PC-9 (cell line): ENCODE measurements around the gene NOG. TPM values are rescaled to one million over a fixed set of nuclear protein-coding genes. Genes with fewer than 3 reads are reported as not detected.

Experiments
- BruUV-seq: library from RNA; stranded (reverse); fragments of 400-500 nt; replicated peaks from 2 replicates; lab custom pipeline; 2021; lab: Mats Ljungman, UMichigan
- CTCF ChIA-PET: fragments of 300-600 bp; sonication (Branson Sonifier 250); formaldehyde crosslinking; loops from one replicate; lab custom pipeline; 2022; ENCODE audit warnings: antibody characterized with exemption; lab: Charles Lee
- POLR2A ChIA-PET: fragments of 300-600 bp; sonication (Branson Sonifier 250); formaldehyde crosslinking; loops from one replicate; lab custom pipeline; 2022; ENCODE audit warnings: antibody characterized with exemption; ENCODE audit not compliant: unreplicated experiment; lab: Charles Lee
- DNase-seq, 2 experiments: peaks; one replicate each; pipeline versions ENCODE4 v3.0.0 to v3.0.0-alpha.2; 2015 to 2022; ENCODE audit warnings: mixed read lengths in 1 of 2
- H2AFZ ChIP-seq: fragments of 200-600 bp; sonication (generic); 2 replicates; pipeline ENCODE4 v1.8.1; 2017; ENCODE audit warnings: antibody characterized with exemption
- H3F3A ChIP-seq: fragments of 200-600 bp; sonication (generic); 2 replicates; pipeline ENCODE4 v1.8.1; 2017; ENCODE audit warnings: antibody characterized with exemption, mild to moderate bottlenecking, low read depth; ENCODE audit not compliant: insufficient read depth
- H3K27ac ChIP-seq: fragments of 200-600 bp; sonication (generic); 2 replicates; pipeline ENCODE4 v1.6.1; 2016; ENCODE audit warnings: mixed run types
- H3K27me3 ChIP-seq: fragments of 200-600 bp; sonication (generic); 2 replicates; pipeline ENCODE4 v1.6.1; 2016; ENCODE audit warnings: low read depth, mixed run types; ENCODE audit not compliant: insufficient read depth
- H3K36me3 ChIP-seq: fragments of 200-600 bp; sonication (generic); 2 replicates; pipeline ENCODE4 v1.6.1; 2016; ENCODE audit warnings: low read depth, mixed run types
- H3K4me1 ChIP-seq: fragments of 200-600 bp; sonication (generic); replicated peaks from 2 replicates; pipeline ENCODE4 v1.6.1; 2016; ENCODE audit warnings: mixed run types; ENCODE audit not compliant: insufficient read depth
- H3K4me2 ChIP-seq: fragments of 200-600 bp; sonication (generic); 2 replicates; pipeline ENCODE4 v1.6.1; 2017; ENCODE audit warnings: mixed run types
- H3K4me3 ChIP-seq: fragments of 200-600 bp; sonication (generic); 2 replicates; pipeline ENCODE4 v1.6.1; 2016; ENCODE audit warnings: mixed run types
- H3K79me2 ChIP-seq: fragments of 200-600 bp; sonication (generic); 2 replicates; pipeline ENCODE4 v1.6.1; 2017; ENCODE audit warnings: low read depth, mixed run types
- H3K9me2 ChIP-seq: fragments of 200-600 bp; sonication (generic); 2 replicates; pipeline ENCODE4 v1.8.1; 2017; ENCODE audit warnings: mild to moderate bottlenecking; ENCODE audit not compliant: insufficient read depth
- H3K9me3 ChIP-seq: fragments of 200-600 bp; sonication (generic); 2 replicates; pipeline ENCODE4 v1.8.1; 2016; ENCODE audit warnings: low read depth; ENCODE audit not compliant: insufficient read depth
- H4K20me1 ChIP-seq: fragments of 200-600 bp; sonication (generic); 2 replicates; pipeline ENCODE4 v1.8.1; 2017; ENCODE audit not compliant: insufficient read depth
- EZH2 ChIP-seq: fragments of 200-600 bp; sonication (generic); IDR thresholded peaks from 2 replicates; pipeline ENCODE4 v1.8.0; 2017; ENCODE audit warnings: antibody characterized with exemption, low read depth
- intact Hi-C: fragments of 100-400 bp; cut with micrococcal nuclease; formaldehyde crosslinking; loops from one replicate; pipeline ENCODE4 v1.10.0; 2022; ENCODE audit not compliant: unreplicated experiment
- total RNA-seq: library from RNA; stranded (reverse); gene quantifications from 2 replicates; pipeline ENCODE4 v1.2.3, GENCODE V29; 2021
- TF ChIP-seq, protein P1 (sequence below): fragments of 200-600 bp; sonication (generic); conservative IDR thresholded peaks from 2 replicates; pipeline ENCODE4 v1.6.1; 2017; ENCODE audit warnings: mixed run types, antibody characterized with exemption, mild to moderate bottlenecking, moderate library complexity

NOG gene
- total RNA-seq, 1 experiment from 2014 or later: 4.8 TPM

DNA sequence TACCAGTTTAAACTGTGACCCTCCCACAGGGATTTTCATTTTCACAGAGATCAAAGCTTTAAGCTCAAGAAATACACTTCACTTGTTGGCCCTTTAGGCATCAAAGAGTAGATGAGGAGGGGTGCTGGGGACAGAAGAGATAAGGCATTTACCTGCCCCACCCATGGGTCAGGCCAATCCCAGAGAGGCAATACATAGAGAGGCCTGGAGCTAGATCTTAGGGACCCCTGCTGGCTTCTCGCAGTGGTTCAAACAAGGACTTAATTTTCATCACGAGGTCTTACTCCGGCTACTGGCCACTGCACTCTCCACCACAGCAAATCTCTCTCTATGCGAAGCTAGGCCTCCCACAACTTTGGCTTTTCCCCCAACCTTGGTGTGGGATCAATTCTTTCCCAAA lies 46.6 kb downstream of the NOG start:
- Histone ChIP-seq H3K36me3 (no peaks in the 10 kb centered on the region), H3K27me3 (no peaks in the 10 kb centered on the region), H3K4me1 (peaks cover 18% of the 10 kb centered on the region), H3F3A (peaks cover 12% of the 10 kb centered on the region; the same call in 1 of the 2 replicates), H3K9me2 (no peaks in the 10 kb centered on the region; the same call in 1 of the 2 replicates), H3K27ac (no peak overlapping the region), H3K4me2 (no peak overlapping the region), H3K9me3 (no peaks in the 10 kb centered on the region), H4K20me1 (no peaks in the 10 kb centered on the region), H3K79me2 (no peaks in the 10 kb centered on the region), H3K4me3 (no peak overlapping the region), H2AFZ (no peak overlapping the region)
- intact Hi-C loops: no loop called here
- ChIA-PET POLR2A (no interaction called here), CTCF (no interaction called here)
- BruUV-seq: no TSS peak
- TF ChIP-seq EZH2: no peak
- TF ChIP-seq, protein P1, sequence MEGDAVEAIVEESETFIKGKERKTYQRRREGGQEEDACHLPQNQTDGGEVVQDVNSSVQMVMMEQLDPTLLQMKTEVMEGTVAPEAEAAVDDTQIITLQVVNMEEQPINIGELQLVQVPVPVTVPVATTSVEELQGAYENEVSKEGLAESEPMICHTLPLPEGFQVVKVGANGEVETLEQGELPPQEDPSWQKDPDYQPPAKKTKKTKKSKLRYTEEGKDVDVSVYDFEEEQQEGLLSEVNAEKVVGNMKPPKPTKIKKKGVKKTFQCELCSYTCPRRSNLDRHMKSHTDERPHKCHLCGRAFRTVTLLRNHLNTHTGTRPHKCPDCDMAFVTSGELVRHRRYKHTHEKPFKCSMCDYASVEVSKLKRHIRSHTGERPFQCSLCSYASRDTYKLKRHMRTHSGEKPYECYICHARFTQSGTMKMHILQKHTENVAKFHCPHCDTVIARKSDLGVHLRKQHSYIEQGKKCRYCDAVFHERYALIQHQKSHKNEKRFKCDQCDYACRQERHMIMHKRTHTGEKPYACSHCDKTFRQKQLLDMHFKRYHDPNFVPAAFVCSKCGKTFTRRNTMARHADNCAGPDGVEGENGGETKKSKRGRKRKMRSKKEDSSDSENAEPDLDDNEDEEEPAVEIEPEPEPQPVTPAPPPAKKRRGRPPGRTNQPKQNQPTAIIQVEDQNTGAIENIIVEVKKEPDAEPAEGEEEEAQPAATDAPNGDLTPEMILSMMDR: no peak
- DNase-seq: no peak

DNA sequence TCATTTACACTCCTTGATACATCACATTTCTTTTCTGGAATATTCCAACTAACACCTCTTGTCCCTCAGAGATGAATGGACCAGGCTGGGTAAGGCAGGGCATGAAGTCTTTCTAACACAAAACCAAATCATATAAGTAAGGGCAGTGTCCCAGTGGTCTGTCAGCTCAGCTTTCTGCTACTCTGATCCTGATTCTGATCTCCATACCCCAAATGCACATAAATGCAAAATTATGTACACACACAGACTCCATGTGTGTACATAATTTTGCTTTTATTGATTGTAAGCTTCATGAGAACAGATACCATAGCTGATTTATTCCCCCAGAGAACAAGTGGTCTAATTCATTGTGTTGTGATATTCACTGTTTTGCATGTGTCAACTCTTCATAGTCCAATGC lies 47.9 kb downstream of the NOG start:
- BruUV-seq: no TSS peak

DNA sequence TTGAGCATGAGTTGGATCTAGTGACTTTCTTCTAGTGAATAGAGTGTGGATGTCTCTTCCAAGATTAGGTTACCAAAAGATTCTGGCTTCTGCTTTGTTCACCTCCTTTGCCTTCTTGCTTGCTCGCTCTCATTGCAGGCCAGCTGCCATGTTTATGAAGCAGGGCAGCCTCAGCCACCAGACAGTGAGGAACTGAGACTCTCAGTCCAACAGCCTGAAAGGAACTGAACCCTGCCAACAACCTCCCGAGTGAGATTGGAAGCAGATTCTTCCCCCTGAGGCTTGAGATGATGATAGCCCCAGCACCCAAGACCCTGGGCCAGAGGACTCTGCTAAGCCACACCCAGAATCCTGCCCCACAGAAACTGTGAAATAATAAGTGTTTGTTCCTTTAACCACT lies 48.4 kb downstream of the NOG start:
- H3K9me2 ChIP-seq: no peaks in the 10 kb centered on the region; the same call in 1 of the 2 replicates
- no peaks in the 10 kb centered on the region for H3F3A ChIP-seq
- no peaks in the 10 kb centered on the region for H4K20me1 ChIP-seq
- no peaks in the 10 kb centered on the region for H3K27me3 ChIP-seq
- ChIA-PET POLR2A (no interaction called here), CTCF (no interaction called here)
- H3K27ac ChIP-seq: no peak overlapping the region
- no TSS peak for BruUV-seq
- no peak for DNase-seq
- H3K36me3 ChIP-seq: no peaks in the 10 kb centered on the region
- no peaks in the 10 kb centered on the region for H3K9me3 ChIP-seq
- no peak overlapping the region for H3K4me3 ChIP-seq
- H3K79me2 ChIP-seq: no peaks in the 10 kb centered on the region
- TF ChIP-seq, protein P1: no peak
- no peak for TF ChIP-seq EZH2
- intact Hi-C loops: no loop called here
- no peak overlapping the region for H3K4me2 ChIP-seq
- H3K4me1 ChIP-seq: peaks cover under 1% of the 10 kb centered on the region; the same call in 1 of the 2 replicates
- H2AFZ ChIP-seq: no peak overlapping the region

More for the DNA sequence above, 47.9 kb downstream of the NOG start:
- Histone ChIP-seq H3K27me3 (no peaks in the 10 kb centered on the region), H3K36me3 (no peaks in the 10 kb centered on the region), H3K27ac (no peak overlapping the region), H3K9me2 (no peaks in the 10 kb centered on the region; the same call in 1 of the 2 replicates), H3K79me2 (no peaks in the 10 kb centered on the region), H3K9me3 (no peaks in the 10 kb centered on the region), H3K4me1 (peaks cover 6% of the 10 kb centered on the region), H2AFZ (no peak overlapping the region), H3F3A (peaks cover 2% of the 10 kb centered on the region; the same call in 1 of the 2 replicates), H3K4me2 (no peak overlapping the region), H3K4me3 (no peak overlapping the region), H4K20me1 (no peaks in the 10 kb centered on the region)
- intact Hi-C loops: no loop called here
- TF ChIP-seq, protein P1: no peak
- TF ChIP-seq EZH2: no peak
- POLR2A ChIA-PET: no interaction called here
- no peak for DNase-seq
- CTCF ChIA-PET: no interaction called here
